ENCODE measurements around the gene GPR156.
"Not testable (repeated sequence)": the region's sequence is repeated elsewhere in the genome, so short reads cannot be mapped to it uniquely, and the experiment has no call there.

The GPR156 gene

GRCh38 chr3:120274739-120275167 lies 10.3 kb downstream of the GPR156 start:
- DNase-seq (ENCODE audit: low read depth), result no peak

GRCh38 chr3:120272286-120272685 lies 12.7 kb downstream of the GPR156 start:
- no peak for DNase-seq (ENCODE audit: low read depth)

DNA sequence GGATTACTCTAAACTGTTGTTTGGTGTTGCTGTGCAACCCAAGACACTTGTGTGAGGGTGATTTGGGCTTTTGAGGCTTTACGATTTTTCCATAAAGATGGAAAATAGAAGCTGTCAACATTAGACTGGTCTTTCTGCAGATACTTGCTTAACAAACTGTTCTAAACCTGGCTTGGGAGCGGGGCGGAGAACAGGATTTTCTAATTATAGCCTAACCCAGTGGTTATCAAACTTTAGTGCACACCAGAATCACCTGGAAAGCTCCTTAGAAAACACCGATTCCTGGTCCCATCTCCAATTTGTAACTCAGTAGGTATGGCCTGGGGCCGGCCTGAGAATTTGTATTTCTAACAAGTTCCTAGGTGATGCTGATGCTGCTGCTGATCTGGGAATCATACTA lies 19.0 kb downstream of the GPR156 start:
- no peak for DNase-seq (ENCODE audit: low read depth)

DNA sequence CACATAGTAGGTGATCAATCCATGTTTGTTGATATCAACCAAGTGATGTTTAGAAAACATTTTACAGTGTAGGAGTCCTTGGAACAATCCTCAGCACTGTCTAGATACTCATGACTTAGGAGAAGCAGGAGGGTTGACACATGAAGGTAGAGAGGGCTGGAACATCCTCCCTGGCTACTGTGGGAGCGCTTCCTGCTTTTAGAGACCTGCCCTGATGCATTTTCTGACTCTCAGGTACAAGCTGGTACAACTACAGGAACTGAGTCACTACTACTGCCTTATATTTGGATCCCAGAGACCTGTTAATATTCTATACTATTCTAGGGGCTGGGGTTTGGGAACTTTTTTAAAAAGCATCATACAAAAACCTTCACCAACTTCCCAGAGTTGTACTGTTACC lies 20.1 kb downstream of the GPR156 start:
- DNase-seq (ENCODE audit: low read depth), result no peak

DNA sequence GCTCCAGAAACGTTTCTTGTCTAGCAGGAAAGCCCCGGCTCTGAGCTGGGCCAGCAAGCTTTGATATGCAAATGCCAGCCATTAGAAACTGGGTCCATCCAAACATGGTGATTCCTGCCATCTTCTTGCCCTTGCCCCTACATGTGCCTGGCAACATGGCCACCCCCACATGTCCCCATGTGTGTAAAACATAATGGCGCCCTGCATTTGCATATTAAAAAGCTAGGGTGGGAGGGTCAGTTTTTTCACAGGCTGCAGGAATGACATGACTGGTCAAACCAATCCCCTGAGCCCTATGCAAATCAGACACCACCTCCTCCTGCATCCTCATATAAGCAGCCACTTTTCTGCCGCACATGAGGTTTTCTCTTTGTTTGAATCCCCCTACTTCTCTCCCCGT lies 21.2 kb downstream of the GPR156 start:
- DNase-seq (ENCODE audit: low read depth), result no peak

DNA sequence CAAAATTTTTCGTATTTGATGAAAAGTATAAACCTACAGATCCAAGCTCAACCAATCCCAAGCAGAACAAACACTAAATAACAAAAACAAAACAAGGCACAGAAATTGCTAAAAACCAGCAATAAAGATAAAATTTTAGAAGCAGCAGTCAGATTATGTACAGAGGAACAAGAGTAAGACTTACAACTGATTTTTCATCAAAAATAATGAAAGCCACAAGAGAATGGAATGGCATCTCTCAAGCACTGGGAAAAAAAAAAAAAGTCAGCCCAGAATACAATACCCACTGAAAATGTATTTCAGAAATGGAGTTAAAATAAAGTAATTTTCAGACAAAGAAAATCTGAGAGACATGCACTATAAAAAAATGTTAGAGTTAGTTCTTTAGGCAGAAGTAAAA lies 27.0 kb downstream of the GPR156 start:
- DNase-seq (ENCODE audit: low read depth), result no peak

- no peak for DNase-seq (ENCODE audit: low read depth)
Observed at GRCh38 chr3:120245386-120245785, 39.6 kb downstream of the GPR156 start.

GRCh38 chr3:120244834-120245225 lies 40.2 kb downstream of the GPR156 start:
- DNase-seq (ENCODE audit: low read depth), result no peak

DNA sequence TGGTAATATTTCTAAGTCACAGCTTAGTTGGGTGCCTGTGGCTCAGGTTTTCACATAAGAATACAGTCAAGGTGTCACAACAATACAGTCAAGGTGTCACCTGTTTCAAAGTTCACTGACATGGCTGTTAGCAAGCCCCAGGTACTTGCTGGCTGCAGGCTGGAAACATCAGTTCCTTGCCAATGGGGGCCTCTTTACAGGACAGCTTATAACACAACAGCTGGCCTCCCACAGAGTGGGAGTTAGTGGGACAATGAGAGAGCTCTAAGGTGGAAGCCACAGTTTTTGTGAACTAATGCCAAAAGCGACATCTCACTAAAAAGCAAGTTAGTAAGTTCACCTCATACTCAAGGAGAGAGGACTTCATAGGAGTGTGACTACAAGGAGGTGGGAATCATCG lies 45.4 kb downstream of the GPR156 start:
- DNase-seq (ENCODE audit: low read depth), result no peak

DNA sequence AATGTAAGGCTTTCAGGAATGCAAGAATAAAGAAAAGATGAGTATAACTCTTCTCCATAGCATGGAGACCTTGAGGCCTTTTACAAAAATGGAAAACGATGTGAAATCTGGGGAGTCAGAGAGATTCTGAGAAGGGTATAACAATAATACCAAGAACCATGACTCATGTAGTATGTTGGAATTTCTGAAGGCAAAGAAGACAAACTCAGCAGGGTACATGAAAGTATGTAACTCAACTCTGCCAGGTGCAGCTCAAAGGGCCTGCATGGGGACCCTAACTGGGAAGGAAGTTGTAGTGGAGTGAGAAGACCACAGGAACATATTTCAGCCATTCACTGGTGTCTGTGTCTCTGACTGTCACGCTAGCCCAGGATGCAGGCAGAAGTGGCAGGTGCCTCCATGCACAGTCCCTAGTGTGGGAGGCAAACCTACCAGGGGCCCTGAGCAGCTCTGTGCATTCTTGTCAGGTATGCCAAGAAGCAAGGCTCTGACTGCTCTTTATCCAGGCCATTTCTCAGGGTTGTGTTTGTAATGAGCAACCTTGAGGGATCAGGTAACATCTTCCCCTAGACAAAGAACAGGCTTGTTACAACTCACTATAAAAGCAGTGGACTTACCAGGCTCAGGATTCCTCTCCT lies 57.2 kb downstream of the GPR156 start:
- no peak for DNase-seq (ENCODE audit: low read depth)

DNA sequence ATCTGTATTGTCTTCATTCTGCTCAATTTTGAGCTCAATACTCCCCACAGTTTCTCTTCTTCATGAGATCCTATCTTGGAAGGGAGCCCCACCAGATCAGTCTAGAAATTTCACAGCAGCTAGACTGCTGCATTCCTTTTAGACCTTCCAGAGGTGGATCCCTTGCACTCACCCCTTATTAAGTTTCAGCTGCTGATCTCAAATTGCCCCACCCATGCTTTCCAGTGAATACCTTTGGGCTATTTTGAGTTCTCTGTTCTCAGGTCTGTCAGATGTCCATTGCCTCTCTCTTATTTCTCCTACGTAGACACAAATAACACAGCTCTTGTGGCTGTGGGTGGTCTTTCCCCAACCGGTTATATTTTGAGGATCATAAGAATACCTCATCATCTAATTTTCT lies 60.8 kb downstream of the GPR156 start:
- DNase-seq (ENCODE audit: low read depth), result no peak

DNA sequence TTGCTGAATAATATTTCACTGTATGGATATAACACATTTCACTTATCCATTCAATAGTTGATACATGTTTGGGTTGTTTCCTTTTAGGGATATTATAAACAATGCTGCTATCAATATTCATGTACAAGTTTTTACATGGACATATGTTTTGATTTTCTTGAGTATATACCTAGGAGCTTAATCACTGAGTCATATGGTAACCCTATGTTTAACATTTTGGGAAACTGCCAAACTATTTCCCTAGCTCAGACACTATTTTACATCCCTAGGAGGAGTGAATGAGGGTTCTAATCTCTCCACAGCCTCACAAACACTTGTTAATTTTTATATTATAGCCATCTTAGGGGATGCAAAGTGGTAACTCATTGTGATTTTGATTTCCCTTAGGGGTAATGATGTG lies 66.0 kb downstream of the GPR156 start:
- DNase-seq (ENCODE audit: low read depth), result no peak

DNA sequence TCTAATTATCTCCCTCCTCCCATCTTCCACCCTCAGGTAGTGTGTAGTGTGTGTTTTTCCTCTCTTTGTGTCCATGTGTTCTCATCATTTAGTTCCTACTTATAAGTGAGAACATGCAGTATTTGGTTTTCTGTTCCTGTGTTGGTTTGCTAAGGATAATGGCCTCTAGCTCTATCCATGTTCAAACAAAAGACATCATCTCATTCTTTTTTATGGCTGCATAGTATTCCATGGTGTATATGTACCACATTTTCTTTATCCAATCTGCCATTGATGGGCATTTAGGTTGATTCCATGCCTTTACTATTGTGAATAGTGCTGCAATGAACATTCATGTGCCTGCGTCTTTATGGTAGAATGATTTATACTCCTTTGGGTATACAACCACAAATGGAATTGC lies 68.4 kb downstream of the GPR156 start:
- DNase-seq (ENCODE audit: low read depth), result not testable (repeated sequence)

DNA sequence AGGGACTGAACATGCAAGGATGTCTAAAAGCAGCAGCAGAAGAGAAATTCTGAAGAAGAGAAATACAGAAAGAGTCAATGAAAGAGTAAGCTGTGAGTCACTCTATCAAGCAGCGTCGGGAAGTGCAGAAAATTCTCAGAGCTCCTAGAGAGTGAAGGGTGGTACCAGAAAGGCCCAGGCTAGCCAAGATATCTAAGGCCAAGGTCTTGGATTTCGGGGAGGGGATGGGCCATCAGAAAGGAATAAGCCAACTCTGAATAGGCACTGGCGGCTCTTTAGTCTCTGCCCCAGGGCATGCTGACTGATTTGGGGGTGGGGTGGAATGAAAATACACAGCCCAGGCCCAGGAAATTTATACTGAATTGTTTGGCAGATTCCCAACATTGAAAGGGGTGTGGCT lies 70.8 kb downstream of the GPR156 start:
- DNase-seq (ENCODE audit: low read depth), result no peak

GRCh38 chr3:120212505-120212904 lies 72.5 kb downstream of the GPR156 start:
- no peak for DNase-seq (ENCODE audit: low read depth)

- DNase-seq (ENCODE audit: low read depth), result no peak
Observed at GRCh38 chr3:120209425-120209824, 75.6 kb downstream of the GPR156 start.

DNA sequence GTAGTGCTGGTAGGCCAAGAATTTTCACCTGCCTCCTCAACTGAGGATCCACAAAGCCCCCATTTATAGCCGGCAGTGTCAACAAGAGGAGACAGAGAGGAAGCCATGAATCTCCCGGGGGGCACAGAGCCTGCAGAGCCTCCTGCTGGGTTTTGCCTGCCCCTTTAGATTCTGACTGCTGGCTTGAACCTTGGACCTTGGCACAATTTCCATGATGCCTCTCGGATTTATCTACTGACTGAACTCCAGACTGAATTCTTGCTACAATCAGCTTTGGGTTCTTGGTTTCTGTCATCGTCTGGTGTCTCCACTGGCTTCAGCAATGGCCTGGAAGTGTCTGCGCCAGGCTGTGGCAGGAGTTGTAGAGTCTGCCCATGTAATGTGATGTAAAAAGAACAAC lies 80.7 kb downstream of the GPR156 start:
- no peak for DNase-seq (ENCODE audit: low read depth)

GRCh38 chr3:120203621-120204020 lies 81.4 kb downstream of the GPR156 start:
- no peak for DNase-seq (ENCODE audit: low read depth)

DNA sequence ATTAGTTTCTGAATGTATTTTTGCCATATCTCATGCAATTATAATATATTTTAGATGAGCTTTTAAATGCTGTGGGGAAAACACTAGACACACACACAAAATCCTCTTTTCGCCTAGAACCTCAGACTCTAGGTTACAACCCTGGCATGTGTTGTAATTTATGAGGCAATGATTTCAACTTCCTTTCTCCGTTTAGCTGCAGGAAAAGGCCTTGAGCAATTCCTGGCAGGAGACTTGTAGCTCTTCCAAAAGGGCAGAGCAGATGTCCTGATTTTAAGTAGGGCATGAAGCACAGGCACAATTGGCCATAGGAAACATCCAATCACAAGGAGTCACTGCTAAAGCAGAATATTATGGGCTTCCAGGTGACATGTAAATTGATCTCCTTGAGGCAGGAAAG lies 82.0 kb downstream of the GPR156 start:
- no peak for DNase-seq (ENCODE audit: low read depth)

DNA sequence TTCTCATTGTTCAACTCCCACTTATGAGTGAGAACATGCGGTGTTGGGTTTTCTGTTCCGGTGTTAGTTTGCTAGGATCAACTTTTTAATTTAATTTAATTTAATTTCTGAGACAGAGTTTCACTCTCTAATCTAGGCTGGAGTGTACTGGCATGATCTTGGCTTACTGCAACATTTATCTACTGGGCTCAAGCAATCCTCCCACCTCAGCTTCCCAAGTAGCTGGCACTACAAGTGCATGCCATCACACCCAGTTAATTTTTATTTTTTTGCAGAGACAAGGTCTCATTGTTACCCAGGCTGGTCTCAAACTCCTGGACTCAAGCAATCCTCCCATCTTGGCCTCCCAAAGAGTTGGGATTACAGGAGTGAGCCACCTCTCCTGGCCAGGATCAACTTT lies 82.7 kb downstream of the GPR156 start:
- DNase-seq (ENCODE audit: low read depth), result no peak

- no peak for DNase-seq (ENCODE audit: low read depth)
Observed at GRCh38 chr3:120200493-120201235, 84.4 kb downstream of the GPR156 start.

DNA sequence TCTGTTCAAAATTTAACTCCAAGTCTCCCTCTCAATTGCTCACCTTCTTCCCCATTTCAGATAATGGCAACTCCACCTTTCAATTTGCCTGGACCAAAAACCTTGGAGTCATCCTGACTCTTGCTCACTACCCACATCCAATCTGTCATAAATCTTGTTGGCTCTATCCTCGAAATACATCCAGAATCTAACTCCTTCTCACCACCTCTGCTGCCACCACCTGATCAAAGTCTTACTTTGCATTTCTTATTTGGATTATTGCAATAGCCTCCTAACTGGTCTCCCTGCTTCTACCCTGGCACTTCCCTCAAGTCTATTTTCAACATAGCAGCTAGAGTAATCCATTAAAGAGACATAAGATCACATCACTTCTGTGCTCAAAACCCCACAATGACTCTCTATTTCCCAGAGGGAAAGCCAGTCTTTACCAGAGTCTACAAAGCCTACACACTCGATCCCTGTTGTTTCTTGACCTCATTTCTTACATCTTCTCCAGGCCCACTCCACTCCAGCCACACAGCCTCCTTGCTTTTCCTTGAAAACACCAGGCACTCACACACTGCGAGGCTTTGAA lies 86.6 kb downstream of the GPR156 start:
- no peak for DNase-seq (ENCODE audit: low read depth)

- DNase-seq (ENCODE audit: low read depth), result no peak
Observed at GRCh38 chr3:120196812-120197211, 88.2 kb downstream of the GPR156 start.

DNA sequence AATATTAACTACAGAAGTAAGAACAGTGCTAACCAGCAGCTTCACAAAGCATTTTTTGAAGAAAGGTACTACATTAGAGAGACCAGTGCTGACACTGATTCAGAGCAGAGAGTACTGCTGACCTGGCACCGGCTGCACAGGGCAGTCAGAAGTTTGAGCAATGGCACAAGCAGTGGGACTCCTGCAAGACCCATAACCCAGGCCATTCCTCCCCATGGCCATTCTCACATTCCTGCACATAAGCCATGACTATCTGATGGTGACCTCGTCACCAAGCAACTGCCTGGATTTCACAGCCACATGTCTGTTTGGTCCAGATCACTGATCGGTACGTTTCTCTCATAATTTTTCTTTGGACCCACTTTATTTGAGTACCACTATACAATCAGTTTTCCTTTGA lies 88.7 kb downstream of the GPR156 start:
- no peak for DNase-seq (ENCODE audit: low read depth)
